HepG2 (cell line): ENCODE data around the gene VAMP8. TPM values are rescaled to one million over a fixed set of nuclear protein-coding genes. Genes with fewer than 3 reads are reported as not detected.

Experiments
- CCDC6 ChIP-seq: sonication (generic); formaldehyde crosslinking; IDR thresholded peaks from 2 replicates; pipeline ENCODE4 v1.8.1; 2022; ENCODE audit warnings: mild to moderate bottlenecking, missing genetic modification reagents, moderate library complexity
- EZH2 ChIP-seq: conservative IDR thresholded peaks from 2 replicates; pipeline ENCODE4 v1.6.1; 2012; ENCODE audit warnings: mild to moderate bottlenecking, low read depth, low read length, moderate library complexity
- FOXA3 ChIP-seq: IDR thresholded peaks from 2 replicates; pipeline ENCODE4 v1.6.1; 2016; ENCODE audit warnings: missing genetic modification reagents, missing compliant biosample characterization
- GABPA ChIP-seq, 2 experiments: IDR thresholded peaks; 2 replicates each; pipeline ENCODE4 v1.6.1; 2011 to 2016; ENCODE audit warnings: low read depth in 2 of 2, low read length in 1 of 2, missing biosample characterization in 1 of 2, missing genetic modification characterization in 1 of 2
- GTF2F1 ChIP-seq: fragments of 150-350 bp; IDR thresholded peaks from 2 replicates; pipeline ENCODE4 v1.6.1; 2014; ENCODE audit warnings: low read length
- HNF4A ChIP-seq: sonication (generic); formaldehyde crosslinking; IDR thresholded peaks from 2 replicates; pipeline ENCODE4 v1.4.0; 2020; ENCODE audit warnings: missing genetic modification reagents
- HNRNPL ChIP-seq: fragments of 200-400 bp; formaldehyde crosslinking; IDR thresholded peaks from 2 replicates; pipeline ENCODE4 v1.6.1; 2017; ENCODE audit warnings: mild to moderate bottlenecking, low read depth, low read length
- IRX3 ChIP-seq: sonication (generic); formaldehyde crosslinking; IDR thresholded peaks from 2 replicates; pipeline ENCODE4 v1.8.1; 2023; ENCODE audit warnings: mild to moderate bottlenecking, low read depth, missing genetic modification reagents, borderline replicate concordance
- RBM22 ChIP-seq: fragments of 200-400 bp; formaldehyde crosslinking; optimal IDR thresholded peaks from 2 replicates; pipeline ENCODE3; 2017; ENCODE audit warnings: mild to moderate bottlenecking, low read length, moderate library complexity
- TGIF2 ChIP-seq: IDR thresholded peaks from 2 replicates; pipeline ENCODE4 v1.6.1; 2016; ENCODE audit warnings: control low read depth, missing compliant biosample characterization
- ZKSCAN1 ChIP-seq: fragments of 150-350 bp; IDR thresholded peaks from 2 replicates; pipeline ENCODE4 v1.6.1; 2014; ENCODE audit warnings: low read length
- ZMYM3 ChIP-seq: sonication (generic); formaldehyde crosslinking; IDR thresholded peaks from 2 replicates; pipeline ENCODE4 v1.5.1; 2020; ENCODE audit warnings: mild to moderate bottlenecking, missing genetic modification reagents
- ZNF256 ChIP-seq: sonication (generic); formaldehyde crosslinking; conservative IDR thresholded peaks from 2 replicates; pipeline ENCODE4 v1.4.0; 2020; ENCODE audit warnings: missing genetic modification reagents
- ZNF263 ChIP-seq: sonication (generic); formaldehyde crosslinking; IDR thresholded peaks from 2 replicates; pipeline ENCODE4 v1.4.0; 2020; ENCODE audit warnings: missing genetic modification reagents
- polyA plus RNA-seq, 8 experiments: library from polyadenylated mRNA; depleted of rRNA in 3 of 8; stranded (reverse) in 7 of 8; unstranded in 1 of 8; fragments of >200 nt; fragmentation: Illumina TruSeq in 4 of 8; extraction: Trizol in 4 of 8; gene quantifications; 2 replicates each; pipeline versions ENCODE4 v1.2.1 to v1.2.3, GENCODE V29; 2011 to 2016; ENCODE audit warnings: low read depth in 4 of 8, missing spikeins in 1 of 8, mixed read lengths in 1 of 8; ENCODE audit not compliant: insufficient read depth in 1 of 8
- total RNA-seq, 5 experiments: library from RNA; depleted of rRNA; stranded (reverse); fragments of >200 nt; fragmentation: Illumina TruSeq; extraction: Trizol; gene quantifications; 2 replicates each; pipeline ENCODE4 v1.2.3, GENCODE V29; 2016; ENCODE audit warnings: low read depth in 1 of 5
- TF ChIP-seq, protein P1 (sequence below): sonication (generic); formaldehyde crosslinking; IDR thresholded peaks from 2 replicates; pipeline ENCODE4 v1.8.0; 2022; ENCODE audit warnings: mild to moderate bottlenecking, missing genetic modification reagents; ENCODE audit not compliant: insufficient replicate concordance
- TF ChIP-seq, protein P2 (sequence below): sonication (generic); formaldehyde crosslinking; IDR thresholded peaks from 2 replicates; pipeline ENCODE4 v1.5.1; 2020; ENCODE audit warnings: mild to moderate bottlenecking, moderate library complexity, missing genetic modification reagents
- TF ChIP-seq, protein P3 (sequence below): sonication (generic); formaldehyde crosslinking; IDR thresholded peaks from 2 replicates; pipeline ENCODE4 v1.5.1; 2020; ENCODE audit warnings: mild to moderate bottlenecking, missing genetic modification reagents
- TF ChIP-seq, protein P4 (sequence below): sonication (generic); formaldehyde crosslinking; IDR thresholded peaks from 2 replicates; pipeline ENCODE4 v1.4.0; 2020; ENCODE audit warnings: missing genetic modification reagents, borderline replicate concordance

VAMP8 gene
- total and polyA plus RNA-seq, 2 of the 13 experiments (the other 11 are each of a cell fraction or from before 2014, with no cell fraction given): 83.3 to 157 TPM

DNA sequence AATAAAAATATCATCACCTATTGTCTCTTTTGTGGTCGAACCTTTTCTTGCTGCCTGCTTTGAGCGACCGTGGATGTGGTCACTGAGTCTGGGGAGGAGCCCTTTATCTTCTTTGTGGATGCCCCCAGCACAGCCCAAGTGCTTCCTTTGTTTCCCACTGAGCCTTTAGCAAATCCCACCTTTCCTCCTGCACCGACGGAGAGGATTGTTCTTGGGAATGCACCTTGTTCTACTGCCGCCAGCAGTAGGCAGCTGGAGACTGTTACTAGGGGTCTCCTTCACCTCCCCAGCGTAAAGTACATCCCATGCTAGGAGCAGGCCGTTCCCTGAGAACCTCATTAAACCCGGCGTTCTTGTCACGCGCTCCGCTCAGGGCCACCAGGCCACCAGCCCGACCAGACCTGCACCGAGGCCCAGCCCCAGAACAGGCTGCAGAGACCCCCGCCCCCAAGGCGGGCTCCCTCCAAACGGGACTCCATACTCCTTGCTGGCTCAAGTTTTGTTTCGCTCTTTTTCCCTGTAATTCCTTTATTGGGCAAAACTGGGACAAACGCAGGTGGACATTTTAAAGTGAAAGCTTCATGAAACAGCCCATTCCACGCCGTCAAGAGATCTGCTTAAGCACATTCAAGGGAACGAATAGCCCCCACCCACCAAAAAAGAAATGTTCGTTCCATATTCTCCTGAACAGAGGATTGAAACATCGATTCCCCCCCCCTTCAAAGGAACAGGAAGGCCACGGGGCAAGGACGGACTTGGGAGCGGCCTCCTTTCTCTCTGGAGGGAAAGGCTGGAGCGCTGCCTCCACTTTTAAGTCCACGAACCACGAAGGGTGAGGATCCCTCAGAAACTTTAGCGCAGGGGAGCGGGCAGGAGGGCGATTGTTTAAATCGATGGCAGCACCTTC, 39.5 kb upstream of the VAMP8 start (continued):
- TF ChIP-seq, protein P1, sequence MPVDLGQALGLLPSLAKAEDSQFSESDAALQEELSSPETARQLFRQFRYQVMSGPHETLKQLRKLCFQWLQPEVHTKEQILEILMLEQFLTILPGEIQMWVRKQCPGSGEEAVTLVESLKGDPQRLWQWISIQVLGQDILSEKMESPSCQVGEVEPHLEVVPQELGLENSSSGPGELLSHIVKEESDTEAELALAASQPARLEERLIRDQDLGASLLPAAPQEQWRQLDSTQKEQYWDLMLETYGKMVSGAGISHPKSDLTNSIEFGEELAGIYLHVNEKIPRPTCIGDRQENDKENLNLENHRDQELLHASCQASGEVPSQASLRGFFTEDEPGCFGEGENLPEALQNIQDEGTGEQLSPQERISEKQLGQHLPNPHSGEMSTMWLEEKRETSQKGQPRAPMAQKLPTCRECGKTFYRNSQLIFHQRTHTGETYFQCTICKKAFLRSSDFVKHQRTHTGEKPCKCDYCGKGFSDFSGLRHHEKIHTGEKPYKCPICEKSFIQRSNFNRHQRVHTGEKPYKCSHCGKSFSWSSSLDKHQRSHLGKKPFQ: no peak
- TF ChIP-seq HNRNPL (0 out of 2 replicates have a peak, but pooled peaks have one; percentile 44), ZKSCAN1 (0 out of 2 replicates have a peak, but pooled peaks have one; percentile 28), IRX3 (CRISPR knock-in tag) (peak; percentile 41; the same call in 1 of the 2 replicates), CCDC6 (CRISPR knock-in tag) (peak; percentile 56), FOXA3 (CRISPR knock-in tag) (no peak), HNF4A (CRISPR knock-in tag) (peak; percentile 50; the same call in 1 of the 2 replicates), GTF2F1 (0 out of 2 replicates have a peak, but pooled peaks have one; percentile 30), ZMYM3 (CRISPR knock-in tag) (peak; percentile 39; the same call in 1 of the 2 replicates), ZNF263 (0 out of 2 replicates have a peak, but pooled peaks have one; percentile 45), TGIF2 (CRISPR knock-in tag) (no peak), EZH2 (no peak), RBM22 (peak; percentile 66), GABPA (IDR thresholded peaks at IDR 0.05; ENCODE audit: low read depth, low read length) (no peak), GABPA (CRISPR knock-in tag; IDR thresholded peaks at IDR 0.05; ENCODE audit: low read depth) (0 out of 2 replicates have a peak, but pooled peaks have one; percentile 24), ZNF256 (CRISPR knock-in tag) (no peak)
- TF ChIP-seq, protein P2, sequence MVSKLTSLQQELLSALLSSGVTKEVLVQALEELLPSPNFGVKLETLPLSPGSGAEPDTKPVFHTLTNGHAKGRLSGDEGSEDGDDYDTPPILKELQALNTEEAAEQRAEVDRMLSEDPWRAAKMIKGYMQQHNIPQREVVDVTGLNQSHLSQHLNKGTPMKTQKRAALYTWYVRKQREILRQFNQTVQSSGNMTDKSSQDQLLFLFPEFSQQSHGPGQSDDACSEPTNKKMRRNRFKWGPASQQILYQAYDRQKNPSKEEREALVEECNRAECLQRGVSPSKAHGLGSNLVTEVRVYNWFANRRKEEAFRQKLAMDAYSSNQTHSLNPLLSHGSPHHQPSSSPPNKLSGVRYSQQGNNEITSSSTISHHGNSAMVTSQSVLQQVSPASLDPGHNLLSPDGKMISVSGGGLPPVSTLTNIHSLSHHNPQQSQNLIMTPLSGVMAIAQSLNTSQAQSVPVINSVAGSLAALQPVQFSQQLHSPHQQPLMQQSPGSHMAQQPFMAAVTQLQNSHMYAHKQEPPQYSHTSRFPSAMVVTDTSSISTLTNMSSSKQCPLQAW (CRISPR knock-in tag): no peak
- TF ChIP-seq, protein P3, sequence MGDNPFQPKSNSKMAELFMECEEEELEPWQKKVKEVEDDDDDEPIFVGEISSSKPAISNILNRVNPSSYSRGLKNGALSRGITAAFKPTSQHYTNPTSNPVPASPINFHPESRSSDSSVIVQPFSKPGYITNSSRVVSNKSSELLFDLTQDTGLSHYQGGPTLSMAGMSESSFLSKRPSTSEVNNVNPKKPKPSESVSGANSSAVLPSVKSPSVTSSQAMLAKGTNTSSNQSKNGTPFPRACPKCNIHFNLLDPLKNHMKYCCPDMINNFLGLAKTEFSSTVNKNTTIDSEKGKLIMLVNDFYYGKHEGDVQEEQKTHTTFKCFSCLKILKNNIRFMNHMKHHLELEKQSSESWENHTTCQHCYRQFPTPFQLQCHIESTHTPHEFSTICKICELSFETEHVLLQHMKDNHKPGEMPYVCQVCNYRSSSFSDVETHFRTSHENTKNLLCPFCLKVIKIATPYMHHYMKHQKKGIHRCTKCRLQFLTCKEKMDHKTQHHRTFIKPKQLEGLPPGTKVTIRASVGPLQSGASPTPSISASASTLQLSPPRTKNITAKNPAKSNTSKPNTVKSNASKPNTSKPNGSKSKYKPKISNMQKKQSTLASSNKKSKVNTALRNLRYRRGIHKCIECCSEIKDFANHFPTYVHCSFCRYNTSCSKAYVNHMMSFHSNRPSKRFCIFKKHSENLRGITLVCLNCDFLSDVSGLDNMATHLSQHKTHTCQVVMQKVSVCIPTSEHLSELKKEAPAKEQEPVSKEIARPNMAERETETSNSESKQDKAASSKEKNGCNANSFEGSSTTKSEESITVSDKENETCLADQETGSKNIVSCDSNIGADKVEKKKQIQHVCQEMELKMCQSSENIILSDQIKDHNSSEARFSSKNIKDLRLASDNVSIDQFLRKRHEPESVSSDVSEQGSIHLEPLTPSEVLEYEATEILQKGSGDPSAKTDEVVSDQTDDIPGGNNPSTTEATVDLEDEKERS: peak; percentile 24; the same call in 1 of the 2 replicates
- TF ChIP-seq, protein P4, sequence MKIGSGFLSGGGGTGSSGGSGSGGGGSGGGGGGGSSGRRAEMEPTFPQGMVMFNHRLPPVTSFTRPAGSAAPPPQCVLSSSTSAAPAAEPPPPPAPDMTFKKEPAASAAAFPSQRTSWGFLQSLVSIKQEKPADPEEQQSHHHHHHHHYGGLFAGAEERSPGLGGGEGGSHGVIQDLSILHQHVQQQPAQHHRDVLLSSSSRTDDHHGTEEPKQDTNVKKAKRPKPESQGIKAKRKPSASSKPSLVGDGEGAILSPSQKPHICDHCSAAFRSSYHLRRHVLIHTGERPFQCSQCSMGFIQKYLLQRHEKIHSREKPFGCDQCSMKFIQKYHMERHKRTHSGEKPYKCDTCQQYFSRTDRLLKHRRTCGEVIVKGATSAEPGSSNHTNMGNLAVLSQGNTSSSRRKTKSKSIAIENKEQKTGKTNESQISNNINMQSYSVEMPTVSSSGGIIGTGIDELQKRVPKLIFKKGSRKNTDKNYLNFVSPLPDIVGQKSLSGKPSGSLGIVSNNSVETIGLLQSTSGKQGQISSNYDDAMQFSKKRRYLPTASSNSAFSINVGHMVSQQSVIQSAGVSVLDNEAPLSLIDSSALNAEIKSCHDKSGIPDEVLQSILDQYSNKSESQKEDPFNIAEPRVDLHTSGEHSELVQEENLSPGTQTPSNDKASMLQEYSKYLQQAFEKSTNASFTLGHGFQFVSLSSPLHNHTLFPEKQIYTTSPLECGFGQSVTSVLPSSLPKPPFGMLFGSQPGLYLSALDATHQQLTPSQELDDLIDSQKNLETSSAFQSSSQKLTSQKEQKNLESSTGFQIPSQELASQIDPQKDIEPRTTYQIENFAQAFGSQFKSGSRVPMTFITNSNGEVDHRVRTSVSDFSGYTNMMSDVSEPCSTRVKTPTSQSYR (CRISPR knock-in tag): no peak
